ENCODE measurements around the gene UBE3A. TPM values are rescaled to one million over a fixed set of nuclear protein-coding genes. Genes with fewer than 3 reads are reported as not detected.

Gene UBE3A
- total RNA-seq, 1 donor from 2014 or later, result 287 TPM

- no peak for DNase-seq
Measured at GRCh38 chr15:25402342-25402741, 36.5 kb downstream of the UBE3A start.

- DNase-seq, result no peak
Measured at GRCh38 chr15:25401501-25401900, 37.3 kb downstream of the UBE3A start.

- DNase-seq, result no peak
Measured at GRCh38 chr15:25397100-25397499, 41.7 kb downstream of the UBE3A start.

- DNase-seq, result no peak
Measured at GRCh38 chr15:25394898-25395297, 43.9 kb downstream of the UBE3A start.

- no peak for DNase-seq
Measured at GRCh38 chr15:25392806-25393205, 46.0 kb downstream of the UBE3A start.

- DNase-seq, result no peak
Measured at GRCh38 chr15:25391971-25392721, 46.7 kb downstream of the UBE3A start.

GRCh38 chr15:25385986-25386385, 52.8 kb downstream of the UBE3A start:
- no peak for DNase-seq

- DNase-seq, result no peak
Measured at GRCh38 chr15:25381579-25381978, 57.2 kb downstream of the UBE3A start.

GRCh38 chr15:25378501-25378901, 60.3 kb downstream of the UBE3A start:
- DNase-seq, result no peak

- DNase-seq, result no peak
Measured at GRCh38 chr15:25375557-25375956, 63.3 kb downstream of the UBE3A start.

GRCh38 chr15:25374143-25374542, 64.7 kb downstream of the UBE3A start:
- no peak for DNase-seq

- DNase-seq, result no peak
Measured at GRCh38 chr15:25372298-25372697, 66.5 kb downstream of the UBE3A start.

- DNase-seq, result no peak
Measured at GRCh38 chr15:25368850-25369249, 70.0 kb downstream of the UBE3A start.

GRCh38 chr15:25366058-25366457, 72.8 kb downstream of the UBE3A start:
- DNase-seq, result no peak

- no peak for DNase-seq
Measured at GRCh38 chr15:25362545-25362944, 76.3 kb downstream of the UBE3A start.

GRCh38 chr15:25347707-25348106, 91.1 kb downstream of the UBE3A start:
- DNase-seq, result no peak

- no peak for DNase-seq
Measured at GRCh38 chr15:25346371-25346770, 92.5 kb downstream of the UBE3A start.

- peak; percentile 44 for DNase-seq
Measured at GRCh38 chr15:25345943-25346342, 92.9 kb downstream of the UBE3A start.

- DNase-seq, result no peak
Measured at GRCh38 chr15:25342629-25343028, 96.2 kb downstream of the UBE3A start.

- DNase-seq, result no peak
Measured at GRCh38 chr15:25339431-25339830, 99.4 kb downstream of the UBE3A start.

- DNase-seq, result no peak
Measured at GRCh38 chr15:25335279-25335678, 103.5 kb downstream of the UBE3A start.

- no peak for DNase-seq
Measured at GRCh38 chr15:25333049-25333448, 105.8 kb downstream of the UBE3A start.

- no peak for DNase-seq
Measured at GRCh38 chr15:25332306-25332705, 106.5 kb downstream of the UBE3A start.

GRCh38 chr15:25331860-25332259, 107.0 kb downstream of the UBE3A start:
- no peak for DNase-seq

- no peak for DNase-seq
Measured at GRCh38 chr15:25331404-25331803, 107.4 kb downstream of the UBE3A start.

Measured in occipital lobe (tissue), 2 donors.